H9 (cell line): Measurements from ENCODE around the gene NR1H4. TPM values are rescaled to one million over a fixed set of nuclear protein-coding genes. Genes with fewer than 3 reads are reported as not detected.

Source experiments
- DNase-seq: peaks from one replicate; pipeline ENCODE4 v3.0.0-alpha.2; 2017
- H2AFZ ChIP-seq: one replicate; pipeline ENCODE4 v1.6.1; 2013; ENCODE audit warnings: mild to moderate bottlenecking, low read length, control low read depth, moderate library complexity
- H2AK5ac ChIP-seq: 2 replicates; pipeline ENCODE4 v1.6.1; 2013; ENCODE audit warnings: low read length, control low read depth, mixed read lengths; ENCODE audit not compliant: insufficient read length
- H2BK120ac ChIP-seq: one replicate; pipeline ENCODE4 v1.6.1; 2013; ENCODE audit warnings: low read depth, mild to moderate bottlenecking, low read length, control low read depth, inconsistent platforms; ENCODE audit not compliant: poor library complexity, severe bottlenecking
- H2BK12ac ChIP-seq: 2 replicates; pipeline ENCODE4 v1.6.1; 2013; ENCODE audit warnings: low read length, control low read depth, mixed read lengths, low read depth; ENCODE audit not compliant: insufficient read length
- H2BK15ac ChIP-seq: 2 replicates; pipeline ENCODE4 v1.6.1; 2013; ENCODE audit warnings: low read depth, low read length, control low read depth
- H2BK20ac ChIP-seq: one replicate; pipeline ENCODE4 v1.6.1; 2013; ENCODE audit warnings: low read depth, mild to moderate bottlenecking, low read length, control low read depth, inconsistent platforms; ENCODE audit not compliant: poor library complexity, severe bottlenecking
- H2BK5ac ChIP-seq: 2 replicates; pipeline ENCODE4 v1.6.1; 2013; ENCODE audit warnings: low read length, control low read depth, mixed read lengths; ENCODE audit not compliant: insufficient read length
- H3K14ac ChIP-seq: 2 replicates; pipeline ENCODE4 v1.6.1; 2013; ENCODE audit warnings: low read length, control low read depth; ENCODE audit not compliant: insufficient read depth
- H3K18ac ChIP-seq: 2 replicates; pipeline ENCODE4 v1.6.1; 2013; ENCODE audit warnings: low read depth, mild to moderate bottlenecking, mixed read lengths, low read length, control low read depth; ENCODE audit not compliant: insufficient read length
- H3K23ac ChIP-seq: 2 replicates; pipeline ENCODE4 v1.6.1; 2013; ENCODE audit warnings: low read length, control low read depth, mixed read lengths, low read depth; ENCODE audit not compliant: insufficient read length
- H3K23me2 ChIP-seq: 2 replicates; pipeline ENCODE4 v1.6.1; 2013; ENCODE audit warnings: low read depth, mild to moderate bottlenecking, mixed read lengths, low read length, control low read depth; ENCODE audit not compliant: insufficient read length, poor library complexity, severe bottlenecking
- H3K27ac ChIP-seq: 2 replicates; pipeline ENCODE4 v1.5.1; 2013; ENCODE audit warnings: low read length, control low read depth, mixed read lengths, low read depth; ENCODE audit not compliant: insufficient read length
- H3K27me3 ChIP-seq: 2 replicates; pipeline ENCODE4 v1.6.1; 2013; ENCODE audit warnings: low read length, control low read depth, inconsistent platforms; ENCODE audit not compliant: insufficient read depth
- H3K4ac ChIP-seq: 2 replicates; pipeline ENCODE4 v1.6.1; 2013; ENCODE audit warnings: low read depth, mild to moderate bottlenecking, control low read depth, inconsistent platforms, low read length, moderate library complexity
- H3K4me1 ChIP-seq: 2 replicates; pipeline ENCODE4 v1.6.1; 2013; ENCODE audit warnings: low read length, control low read depth, inconsistent platforms; ENCODE audit not compliant: insufficient read depth
- H3K4me2 ChIP-seq: 2 replicates; pipeline ENCODE4 v1.6.1; 2013; ENCODE audit warnings: low read length, control low read depth, mixed read lengths; ENCODE audit not compliant: insufficient read length, insufficient read depth
- H3K56ac ChIP-seq: 2 replicates; pipeline ENCODE4 v1.6.1; 2013; ENCODE audit warnings: low read depth, mild to moderate bottlenecking, mixed read lengths, low read length, control low read depth; ENCODE audit not compliant: insufficient read length
- H3K79me1 ChIP-seq: 2 replicates; pipeline ENCODE4 v1.6.1; 2013; ENCODE audit warnings: low read depth, mild to moderate bottlenecking, moderate library complexity, low read length, control low read depth, inconsistent platforms; ENCODE audit not compliant: insufficient read depth, poor library complexity, severe bottlenecking
- H3K79me2 ChIP-seq: 2 replicates; pipeline ENCODE4 v1.6.1; 2013; ENCODE audit warnings: low read length, control low read depth, inconsistent platforms; ENCODE audit not compliant: insufficient read depth
- H3K9ac ChIP-seq: 2 replicates; pipeline ENCODE4 v1.6.1; 2013; ENCODE audit warnings: low read length, control low read depth, mixed read lengths; ENCODE audit not compliant: insufficient read length; ENCODE audit errors: extremely low read depth
- H3K9me3 ChIP-seq: one replicate; pipeline ENCODE4 v1.6.1; 2013; ENCODE audit warnings: low read depth, low read length, inconsistent platforms; ENCODE audit not compliant: control insufficient read depth
- H3T11ph ChIP-seq: one replicate; pipeline ENCODE4 v1.6.1; 2013; ENCODE audit warnings: mild to moderate bottlenecking, low read length, control low read depth, inconsistent platforms
- H4K20me1 ChIP-seq: one replicate; pipeline ENCODE4 v1.6.1; 2013; ENCODE audit not compliant: control insufficient read depth, insufficient read length, insufficient read depth
- H4K5ac ChIP-seq: 2 replicates; pipeline ENCODE4 v1.6.1; 2013; ENCODE audit warnings: low read depth, mild to moderate bottlenecking, mixed read lengths, low read length, control low read depth; ENCODE audit not compliant: insufficient read length
- H4K8ac ChIP-seq: replicated peaks from 2 replicates; pipeline ENCODE4 v1.6.1; 2013; ENCODE audit warnings: low read length, control low read depth, mixed read lengths, low read depth; ENCODE audit not compliant: insufficient read length
- H4K91ac ChIP-seq: 2 replicates; pipeline ENCODE4 v1.6.1; 2013; ENCODE audit warnings: low read depth, mild to moderate bottlenecking, moderate library complexity, mixed read lengths, low read length, control low read depth; ENCODE audit not compliant: insufficient read length
- H3K27ac Mint-ChIP-seq, 3 experiments: 2 replicates in 2 of 3; 3 replicates in 1 of 3; pipeline ENCODE4 v1.8.0; 2020 to 2021; ENCODE audit warnings: mixed read lengths in 3 of 3, mild to moderate bottlenecking in 1 of 3, moderate library complexity in 1 of 3
- H3K27me3 Mint-ChIP-seq: 2 replicates; pipeline ENCODE4 v1.8.0; 2021; ENCODE audit warnings: low read depth, mild to moderate bottlenecking, moderate library complexity, mixed read lengths
- H3K36me3 Mint-ChIP-seq, 3 experiments: 2 replicates in 2 of 3; 3 replicates in 1 of 3; pipeline ENCODE4 v1.8.0; 2020 to 2021; ENCODE audit warnings: low read depth in 3 of 3, mixed read lengths in 3 of 3; ENCODE audit not compliant: insufficient read depth in 1 of 3
- H3K4me1 Mint-ChIP-seq, 2 experiments: 2 replicates each; pipeline ENCODE4 v1.8.0; 2020; ENCODE audit warnings: mixed read lengths in 2 of 2
- H3K4me3 Mint-ChIP-seq, 2 experiments: 2 replicates in 1 of 2; 3 replicates in 1 of 2; pipeline ENCODE4 v1.8.0; 2020 to 2021; ENCODE audit warnings: mild to moderate bottlenecking in 2 of 2, mixed read lengths in 2 of 2, moderate library complexity in 1 of 2
- H3K9me3 Mint-ChIP-seq, 2 experiments: 2 replicates in 1 of 2; 3 replicates in 1 of 2; pipeline ENCODE4 v1.8.0; 2020; ENCODE audit warnings: mild to moderate bottlenecking in 2 of 2, mixed read lengths in 2 of 2, moderate library complexity in 1 of 2
- CTCF ChIP-seq: fragments of 200-600 bp; sonication (generic); conservative IDR thresholded peaks from 3 replicates; pipeline ENCODE4 v1.8.0; 2021; ENCODE audit warnings: antibody characterized with exemption, mild to moderate bottlenecking
- WGBS: extraction: QIAGEN DNeasy Blood & Tissue Kit; methylation state at CpG from one replicate; pipeline ENCODE4 v1.1.7; 2013; ENCODE audit warnings: missing lambda C conversion rate, low lambda C conversion rate, mixed read lengths; ENCODE audit not compliant: insufficient read length; ENCODE audit errors: extremely low coverage; 5-methylcytosine and 5-hydroxymethylcytosine counted together
- total RNA-seq: library from RNA; stranded (reverse); gene quantifications from 2 replicates; pipeline ENCODE4 v1.2.1, GENCODE V29; 2021

Gene NR1H4
- total RNA-seq, 1 experiment from 2014 or later, result not detected

GRCh38 chr12:100579844-100580243, 106.2 kb downstream of the NR1H4 start:
- H3K4me1 Mint-ChIP-seq, result peaks cover under 1 to 3% of the 10 kb centered on the region in 2 experiments; a peak in 3 of 4 replicates
- Histone ChIP-seq H2BK12ac (no peak overlapping the region), H3K27ac (no peak overlapping the region), H2AK5ac (no peak overlapping the region), H4K5ac (no peak overlapping the region), H3K23me2 (no peaks in the 10 kb centered on the region), H3K56ac (no peak overlapping the region), H3K14ac (no peak overlapping the region), H3K23ac (no peak overlapping the region), H4K91ac (no peak overlapping the region), H2BK120ac (no peak overlapping the region), H3K9ac (no peak overlapping the region), H4K20me1 (no peaks in the 10 kb centered on the region), H3K79me2 (peaks cover 2% of the 10 kb centered on the region; the same call in 1 of the 2 replicates), H2BK20ac (no peak overlapping the region), H3K4me1 (no peaks in the 10 kb centered on the region), H2BK5ac (no peak overlapping the region), H3T11ph (no peak overlapping the region), H2AFZ (no peak overlapping the region), H3K27me3 (no peaks in the 10 kb centered on the region), H3K79me1 (no peaks in the 10 kb centered on the region), H4K8ac (no peak overlapping the region), H3K4me2 (no peak overlapping the region), H3K9me3 (no peaks in the 10 kb centered on the region), H2BK15ac (no peak overlapping the region), H3K18ac (no peak overlapping the region), H3K4ac (no peak overlapping the region)
- no peak overlapping the region for H3K27ac Mint-ChIP-seq
- no peak overlapping the region for H3K4me3 Mint-ChIP-seq
- DNase-seq, result no peak
- no peak for TF ChIP-seq CTCF
- WGBS, result no CpG with 5 or more reads among the region's 2 CpGs
- H3K9me3 Mint-ChIP-seq, result peaks cover 5 to 21% of the 10 kb centered on the region in 2 experiments; a peak in 4 of 5 replicates
- H3K27me3 Mint-ChIP-seq, result no peaks in the 10 kb centered on the region
- peaks cover 12 to 20% (median 15%) of the 10 kb centered on the region in 3 experiments for H3K36me3 Mint-ChIP-seq
